ENCODE data around the gene SH3RF2.

DNA sequence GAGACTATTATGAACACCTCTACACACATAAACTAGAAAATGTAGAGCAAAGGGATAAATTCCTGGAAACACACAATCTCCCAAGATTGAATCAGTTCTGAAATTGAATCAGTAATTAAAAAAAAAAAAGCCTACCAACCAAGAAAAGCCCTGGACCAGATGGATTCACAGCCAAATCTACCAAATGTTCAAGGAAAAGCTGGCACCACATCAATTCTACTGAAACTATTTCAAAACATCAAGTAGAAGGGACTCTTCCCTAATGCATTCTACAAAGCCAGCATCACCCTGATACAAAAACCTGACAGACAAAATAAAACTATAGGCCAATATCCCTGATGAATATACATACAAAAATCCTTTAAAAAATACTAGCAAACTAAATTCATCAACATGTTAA, 38.2 kb upstream of the SH3RF2 start:
- no peak for TF ChIP-seq GATA3 (IDR thresholded peaks at IDR 0.05; ENCODE audit: low read depth, low read length)
- no peak for TF ChIP-seq GATA2 (IDR thresholded peaks at IDR 0.05; ENCODE audit: low read depth, low read length)
